NB4 (cell line): ENCODE measurements around the gene KEL.

Experiments
- MYC ChIP-seq: IDR thresholded peaks from 2 replicates; pipeline ENCODE4 v1.6.1; 2011; ENCODE audit warnings: low read depth, low read length
- TF ChIP-seq, protein P1 (sequence below): IDR thresholded peaks from one replicate; pipeline ENCODE4 v1.5.1; 2012; ENCODE audit warnings: low read depth, low read length
- TF ChIP-seq, protein P2 (sequence below): IDR thresholded peaks from 2 replicates; pipeline ENCODE4 v1.6.1; 2011; ENCODE audit warnings: low read depth, low read length

DNA sequence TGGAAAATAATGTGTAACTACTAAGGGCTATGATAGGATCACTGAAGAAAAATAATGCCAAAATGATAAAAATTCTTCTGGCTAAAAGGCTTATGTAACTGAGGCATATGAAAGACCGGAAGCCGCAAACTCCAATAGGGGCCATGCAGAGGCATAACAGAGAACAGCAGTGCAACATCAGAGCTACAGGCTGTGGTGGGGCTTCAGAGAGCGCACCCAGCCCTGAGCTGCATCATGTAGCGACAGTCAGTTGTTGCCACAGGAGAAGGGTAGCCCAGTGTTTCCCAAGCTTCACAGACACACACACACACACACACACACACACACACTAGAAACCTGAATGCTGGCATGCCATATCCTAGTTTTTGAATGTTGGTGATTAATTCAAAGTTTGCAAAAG is 13.6 kb downstream of the KEL start:
- TF ChIP-seq, protein P1, sequence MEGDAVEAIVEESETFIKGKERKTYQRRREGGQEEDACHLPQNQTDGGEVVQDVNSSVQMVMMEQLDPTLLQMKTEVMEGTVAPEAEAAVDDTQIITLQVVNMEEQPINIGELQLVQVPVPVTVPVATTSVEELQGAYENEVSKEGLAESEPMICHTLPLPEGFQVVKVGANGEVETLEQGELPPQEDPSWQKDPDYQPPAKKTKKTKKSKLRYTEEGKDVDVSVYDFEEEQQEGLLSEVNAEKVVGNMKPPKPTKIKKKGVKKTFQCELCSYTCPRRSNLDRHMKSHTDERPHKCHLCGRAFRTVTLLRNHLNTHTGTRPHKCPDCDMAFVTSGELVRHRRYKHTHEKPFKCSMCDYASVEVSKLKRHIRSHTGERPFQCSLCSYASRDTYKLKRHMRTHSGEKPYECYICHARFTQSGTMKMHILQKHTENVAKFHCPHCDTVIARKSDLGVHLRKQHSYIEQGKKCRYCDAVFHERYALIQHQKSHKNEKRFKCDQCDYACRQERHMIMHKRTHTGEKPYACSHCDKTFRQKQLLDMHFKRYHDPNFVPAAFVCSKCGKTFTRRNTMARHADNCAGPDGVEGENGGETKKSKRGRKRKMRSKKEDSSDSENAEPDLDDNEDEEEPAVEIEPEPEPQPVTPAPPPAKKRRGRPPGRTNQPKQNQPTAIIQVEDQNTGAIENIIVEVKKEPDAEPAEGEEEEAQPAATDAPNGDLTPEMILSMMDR, result no peak
- no peak for TF ChIP-seq MYC
- TF ChIP-seq, protein P2, sequence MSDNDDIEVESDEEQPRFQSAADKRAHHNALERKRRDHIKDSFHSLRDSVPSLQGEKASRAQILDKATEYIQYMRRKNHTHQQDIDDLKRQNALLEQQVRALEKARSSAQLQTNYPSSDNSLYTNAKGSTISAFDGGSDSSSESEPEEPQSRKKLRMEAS, result no peak
